Stomach (tissue), 9 donors: Measurements from ENCODE around the gene SF3A2. TPM values are rescaled to one million over a fixed set of nuclear protein-coding genes. Genes with fewer than 3 reads are reported as not detected.
"Not testable (repeated sequence)": the region's sequence is repeated elsewhere in the genome, so short reads cannot be mapped to it uniquely, and the experiment has no call there.

Source experiments
- DNase-seq, 2 donors: peaks; one replicate each; pipeline versions ENCODE4 v3.0.0 to v3.0.0-alpha.2; 2013 to 2019
- H3K27ac ChIP-seq, 5 donors: fragments of 200-600 bp in 4 of 5; sonication (generic) in 4 of 5; one replicate each; pipeline ENCODE4 v1.5.1; 2013 to 2019; ENCODE audit warnings: mild to moderate bottlenecking in 1 of 5, moderate library complexity in 1 of 5
- H3K27me3 ChIP-seq, 3 donors: fragments of 200-600 bp; sonication (generic); one replicate each; pipeline ENCODE4 v1.5.1; 2017 to 2019; ENCODE audit warnings: mixed run types in 1 of 3
- H3K36me3 ChIP-seq, 4 donors: fragments of 200-600 bp; sonication (generic); 1 replicate in 3 of 4; 2 replicates in 1 of 4; pipeline ENCODE4 v1.5.1; 2016 to 2019
- H3K4me1 ChIP-seq, 4 donors: fragments of 200-600 bp; sonication (generic); one replicate each; pipeline ENCODE4 v1.5.1; 2016 to 2019
- H3K4me3 ChIP-seq, 4 donors: fragments of 200-600 bp; sonication (generic) in 3 of 4; one replicate each; pipeline ENCODE4 v1.5.1; 2016 to 2019; ENCODE audit warnings: mild to moderate bottlenecking in 1 of 4
- H3K9me3 ChIP-seq, 4 donors: fragments of 200-600 bp; sonication (generic); one replicate each; pipeline ENCODE4 v1.5.1; 2016 to 2019
- EP300 ChIP-seq: sonication (generic); formaldehyde crosslinking; IDR thresholded peaks from one replicate; pipeline ENCODE4 v1.6.1; 2017; ENCODE audit warnings: antibody characterized with exemption
- POLR2A ChIP-seq, 4 donors: fragments of 450-650 bp; IDR thresholded peaks; one replicate each; pipeline ENCODE4 v1.6.1; 2016; ENCODE audit warnings: antibody characterized with exemption in 4 of 4, control low read depth in 2 of 4, mild to moderate bottlenecking in 1 of 4, moderate library complexity in 1 of 4
- POLR2AphosphoS5 ChIP-seq, 3 donors: sonication (generic); formaldehyde crosslinking; IDR thresholded peaks; one replicate each; pipeline ENCODE4 v1.6.1; 2016; ENCODE audit warnings: antibody characterized with exemption in 3 of 3
- WGBS, 5 donors: extraction: QIAGEN DNeasy Blood & Tissue Kit in 3 of 5; methylation state at CpG; one replicate each; pipeline versions ENCODE4 v1.1.5 to v1.1.7; 2013 to 2018; 5-methylcytosine and 5-hydroxymethylcytosine counted together
- intact Hi-C: fragments of 100-400 bp; cut with DNase I; formaldehyde crosslinking; loops from one replicate; pipeline ENCODE4 v1.15.1; 2023; ENCODE audit warnings: low total_unique reads
- polyA plus RNA-seq, 3 donors: library from polyadenylated mRNA; stranded (reverse); fragments of 200-250 nt; gene quantifications; one replicate each; pipeline ENCODE4 v1.2.3, GENCODE V29; 2013
- total RNA-seq, 5 donors: library from RNA; depleted of rRNA; stranded (reverse); fragments of >200 nt; gene quantifications; one replicate each; pipeline versions ENCODE4 v1.1.0 to v1.2.3, GENCODE V29; 2014 to 2016
- TF ChIP-seq, protein P1 (sequence below), 7 experiments: fragments of 450-650 bp in 4 of 7; fragments of 200-600 bp in 3 of 7; sonication (generic) in 3 of 7; IDR thresholded peaks; one replicate each; pipeline ENCODE4 v1.5.1; 2016 to 2019; ENCODE audit warnings: antibody characterized with exemption in 7 of 7, control low read depth in 2 of 7, mild to moderate bottlenecking in 1 of 7
- donor health status: healthy with polysubstance abuse.
- donor health status: Bipolar disorder and iron deficiency.
- donor health status: healthy.

SF3A2 gene
- total and polyA plus RNA-seq, 8 donors: 25.8 to 214 (median 37.0) TPM

GRCh38 chr19:2277138-2277537 is 40.5 kb downstream of the SF3A2 start:
- Histone ChIP-seq H3K4me1 (peaks cover 41 to 78% (median 51%) of the 10 kb centered on the region in 4 donors), H3K27ac (no peak overlapping the region), H3K9me3 (no peaks in the 10 kb centered on the region), H3K36me3 (peaks cover 7 to 30% (median 27%) of the 10 kb centered on the region in 4 donors), H3K4me3 (no peak overlapping the region), H3K27me3 (peaks cover 0 to 7% (median 7%) of the 10 kb centered on the region in 3 donors)
- intact Hi-C loops: no loop called here
- no peak for TF ChIP-seq POLR2A (IDR thresholded peaks at IDR 0.05)
- no peak for TF ChIP-seq POLR2AphosphoS5 (IDR thresholded peaks at IDR 0.05)
- TF ChIP-seq, protein P1, sequence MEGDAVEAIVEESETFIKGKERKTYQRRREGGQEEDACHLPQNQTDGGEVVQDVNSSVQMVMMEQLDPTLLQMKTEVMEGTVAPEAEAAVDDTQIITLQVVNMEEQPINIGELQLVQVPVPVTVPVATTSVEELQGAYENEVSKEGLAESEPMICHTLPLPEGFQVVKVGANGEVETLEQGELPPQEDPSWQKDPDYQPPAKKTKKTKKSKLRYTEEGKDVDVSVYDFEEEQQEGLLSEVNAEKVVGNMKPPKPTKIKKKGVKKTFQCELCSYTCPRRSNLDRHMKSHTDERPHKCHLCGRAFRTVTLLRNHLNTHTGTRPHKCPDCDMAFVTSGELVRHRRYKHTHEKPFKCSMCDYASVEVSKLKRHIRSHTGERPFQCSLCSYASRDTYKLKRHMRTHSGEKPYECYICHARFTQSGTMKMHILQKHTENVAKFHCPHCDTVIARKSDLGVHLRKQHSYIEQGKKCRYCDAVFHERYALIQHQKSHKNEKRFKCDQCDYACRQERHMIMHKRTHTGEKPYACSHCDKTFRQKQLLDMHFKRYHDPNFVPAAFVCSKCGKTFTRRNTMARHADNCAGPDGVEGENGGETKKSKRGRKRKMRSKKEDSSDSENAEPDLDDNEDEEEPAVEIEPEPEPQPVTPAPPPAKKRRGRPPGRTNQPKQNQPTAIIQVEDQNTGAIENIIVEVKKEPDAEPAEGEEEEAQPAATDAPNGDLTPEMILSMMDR (IDR thresholded peaks at IDR 0.05): no peak
- TF ChIP-seq EP300: no peak
- DNase-seq: no peak
- 78 to 83% (median 79%) methylated on average over 6 to 9 of the region's 9 CpGs for WGBS, 5 donors

GRCh38 chr19:2278459-2279158 is 42.0 kb downstream of the SF3A2 start:
- DNase-seq: no peak
- intact Hi-C loops: no loop called here
- Histone ChIP-seq H3K27ac (no peak overlapping the region), H3K27me3 (peaks cover 0 to 18% (median 12%) of the 10 kb centered on the region in 3 donors), H3K9me3 (no peaks in the 10 kb centered on the region), H3K4me3 (no peak overlapping the region), H3K36me3 (peaks cover 0 to 18% (median 15%) of the 10 kb centered on the region in 4 donors), H3K4me1 (peaks cover 33 to 76% (median 46%) of the 10 kb centered on the region in 4 donors)
- WGBS, 5 donors: 79 to 86% (median 84%) methylated on average over 21 to 33 of the region's 33 CpGs
- TF ChIP-seq POLR2A (IDR thresholded peaks at IDR 0.05): no peak
- no peak for TF ChIP-seq EP300
- TF ChIP-seq POLR2AphosphoS5 (IDR thresholded peaks at IDR 0.05): no peak

- 68 to 76% (median 70%) methylated on average over 17 to 26 of the region's 26 CpGs for WGBS, 5 donors
- TF ChIP-seq, protein P1 (IDR thresholded peaks at IDR 0.05): no peak
- no peak for TF ChIP-seq POLR2AphosphoS5 (IDR thresholded peaks at IDR 0.05)
- TF ChIP-seq EP300: no peak
- no peak for TF ChIP-seq POLR2A (IDR thresholded peaks at IDR 0.05)
- intact Hi-C loops: loop anchor here (10.0 kb wide), 1 partner anchor 164 kb away; no protein-coding TSS in a partner anchor
Observed at GRCh38 chr19:2280633-2281264, 44.1 kb downstream of the SF3A2 start.

DNA sequence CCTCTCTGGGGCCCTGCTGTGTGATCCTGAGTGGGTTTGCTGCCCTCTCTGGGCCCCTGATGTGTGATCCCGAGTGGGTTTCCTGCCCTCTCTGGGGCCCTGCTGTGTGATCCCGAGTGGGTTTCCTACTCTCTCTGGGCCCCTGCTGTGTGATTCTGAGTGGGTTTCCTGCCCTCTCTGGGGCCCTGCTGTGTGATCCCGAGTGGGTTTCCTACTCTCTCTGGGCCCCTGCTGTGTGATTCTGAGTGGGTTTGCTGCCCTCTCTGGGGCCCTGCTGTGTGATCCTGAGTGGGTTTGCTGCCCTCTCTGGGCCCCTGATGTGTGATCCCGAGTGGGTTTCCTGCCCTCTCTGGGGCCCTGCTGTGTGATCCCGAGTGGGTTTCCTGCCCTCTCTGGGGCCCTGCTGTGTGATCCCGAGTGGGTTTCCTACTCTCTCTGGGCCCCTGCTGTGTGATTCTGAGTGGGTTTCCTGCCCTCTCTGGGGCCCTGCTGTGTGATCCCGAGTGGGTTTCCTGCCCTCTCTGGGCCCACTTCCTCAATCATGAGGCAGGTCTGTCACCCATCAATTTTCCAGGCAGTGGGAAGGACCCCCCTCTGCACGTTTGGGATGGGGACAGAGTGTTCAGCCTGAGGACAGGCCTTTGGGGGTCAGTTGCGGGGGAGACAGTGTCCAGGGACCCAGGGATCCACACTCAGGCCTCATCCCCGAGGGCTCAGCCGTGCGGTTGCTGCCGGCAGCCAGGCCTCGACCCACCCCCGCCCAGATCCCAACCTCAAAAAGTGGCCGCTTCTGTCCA is 44.8 kb downstream of the SF3A2 start:
- H3K36me3 ChIP-seq, H3K9me3 ChIP-seq, DNase-seq: not testable (repeated sequence)
- Histone ChIP-seq H3K27me3 (peaks cover 0 to 28% (median 12%) of the 10 kb centered on the region in 3 donors), H3K27ac (peak overlapping the region; percentile 34 to 79 (median 66)), H3K4me3 (peak overlapping the region; percentile 26 to 45 (median 38)), H3K4me1 (peaks cover 11 to 48% (median 20%) of the 10 kb centered on the region in 4 donors)
- intact Hi-C loops: loop anchor here (10.0 kb wide), 1 partner anchor 163 kb away; no protein-coding TSS in a partner anchor
- WGBS, 5 donors: 21 to 35% (median 23%) methylated on average over 5 to 16 of the region's 16 CpGs

More at GRCh38 chr19:2280633-2281264, 44.1 kb downstream of the SF3A2 start:
- Histone ChIP-seq H3K4me3 (peak overlapping the region in 1 of 4 donors; percentile 2), H3K27me3 (peaks cover 0 to 21% (median 12%) of the 10 kb centered on the region in 3 donors), H3K27ac (no peak overlapping the region), H3K36me3 (peaks cover 0 to 16% (median 10%) of the 10 kb centered on the region in 4 donors), H3K4me1 (peaks cover 18 to 55% (median 27%) of the 10 kb centered on the region in 4 donors), H3K9me3 (no peaks in the 10 kb centered on the region)
- no peak for DNase-seq
